HuH-7 (cell line): ENCODE data around the gene TBX2.
"Not testable (repeated sequence)": the region's sequence is repeated elsewhere in the genome, so short reads cannot be mapped to it uniquely, and the experiment has no call there.

Experiments used
- DNase-seq: peaks from one replicate; pipeline ENCODE4 v3.0.0; 2011; ENCODE audit warnings: low spot score

Gene TBX2

DNA sequence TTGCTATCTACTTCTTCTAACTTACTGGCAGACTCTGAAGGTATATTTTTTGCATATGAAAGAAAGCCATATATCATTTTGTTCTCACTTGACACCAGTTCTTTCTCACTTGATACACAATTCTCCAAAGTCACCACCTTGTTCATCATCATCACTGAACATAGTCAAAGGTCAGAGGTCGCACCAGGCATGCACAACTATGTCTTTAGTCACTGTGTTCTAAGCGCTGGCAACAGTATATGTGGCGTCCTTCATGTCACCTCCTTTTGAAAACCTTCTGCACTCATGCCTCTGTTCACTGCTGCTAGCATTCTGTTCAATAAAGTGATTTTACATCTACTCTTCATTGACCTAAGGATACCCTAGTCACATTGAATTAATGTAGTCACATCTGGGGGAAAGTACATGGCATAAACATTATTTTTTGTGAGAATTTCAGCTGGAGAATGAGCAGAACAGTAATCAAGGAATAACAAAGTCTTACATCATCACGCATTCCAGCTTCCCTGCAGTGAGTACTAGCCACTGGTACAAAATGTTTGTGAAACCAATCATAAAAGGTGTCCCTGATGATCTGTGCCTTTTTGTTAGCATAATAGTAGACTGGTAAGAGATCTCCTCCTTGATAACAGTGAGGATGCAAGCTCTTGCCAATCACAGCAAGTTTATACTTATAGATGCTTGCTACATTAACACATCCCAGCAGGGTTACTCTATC is 32.1 kb downstream of the TBX2 start:
- DNase-seq: no peak

DNA sequence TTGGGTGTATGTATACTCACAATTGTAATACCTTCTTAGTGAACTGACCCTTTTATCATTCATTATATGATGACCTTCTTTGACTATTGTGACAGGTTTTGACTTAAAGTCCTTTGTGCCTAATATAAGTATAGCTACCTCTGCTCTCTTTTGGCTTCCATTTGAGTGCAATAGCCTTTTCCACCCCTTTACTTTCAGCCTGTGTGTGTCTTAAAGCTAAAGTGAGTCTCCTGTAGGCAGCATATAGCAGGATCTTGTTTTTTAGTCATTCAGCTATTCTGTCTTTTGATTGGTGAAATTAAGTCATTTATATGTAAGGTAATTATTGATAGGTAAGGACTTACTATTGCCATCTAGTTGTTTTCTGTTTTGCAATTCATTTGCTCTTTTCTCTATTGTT is 36.6 kb downstream of the TBX2 start:
- DNase-seq: no peak

DNA sequence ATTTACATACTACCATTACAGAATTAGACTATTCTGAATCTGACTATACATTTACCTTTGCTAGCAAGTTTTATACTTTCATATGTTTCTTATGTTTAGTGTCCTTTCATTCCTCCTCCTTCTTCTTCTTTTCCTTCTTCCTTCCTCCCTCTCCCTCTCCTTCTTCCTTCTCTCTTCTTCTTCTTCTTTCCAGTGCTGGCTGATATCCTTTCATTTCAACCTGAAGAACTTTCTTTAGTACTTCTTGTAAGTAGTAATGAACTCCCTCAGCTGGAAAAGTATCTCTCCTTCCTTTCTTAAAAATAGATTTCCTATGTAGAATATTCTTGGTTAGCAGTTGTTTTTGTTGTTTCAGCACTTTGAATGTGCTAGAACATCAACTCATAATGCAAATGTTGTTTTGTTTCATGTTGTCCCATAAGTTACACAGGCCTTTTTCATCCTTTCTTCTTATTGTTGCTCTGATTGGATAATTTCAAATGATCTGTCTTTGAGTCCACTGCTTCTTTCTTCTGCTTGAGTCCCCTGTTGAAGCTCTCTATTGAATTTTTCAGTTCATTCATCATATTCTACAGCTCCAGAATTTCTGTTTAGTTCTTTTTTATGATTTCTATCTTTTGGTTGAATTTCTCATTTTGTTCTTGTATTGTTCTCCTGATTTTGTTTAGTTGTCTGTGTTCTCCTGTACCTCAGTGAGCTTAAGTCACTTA is 37.5 kb downstream of the TBX2 start:
- no peak for DNase-seq

DNA sequence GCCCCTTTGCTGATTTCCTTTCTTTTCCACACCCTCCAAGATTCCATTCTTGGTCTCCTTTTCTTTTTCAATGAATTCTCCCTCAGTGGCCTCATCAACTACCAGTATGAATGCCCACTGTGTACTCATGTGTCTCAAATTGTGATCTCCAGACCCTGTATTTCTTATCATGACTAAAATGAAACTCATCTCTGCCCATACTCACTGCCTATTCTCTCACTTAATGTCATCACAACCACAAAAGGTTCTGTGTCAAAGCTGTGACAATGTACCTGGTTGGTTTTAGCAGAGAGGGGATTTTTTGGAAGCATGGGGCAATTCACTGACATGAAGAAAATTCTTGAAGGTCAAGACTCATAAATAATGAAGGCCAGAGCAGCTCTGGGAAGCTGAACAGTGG is 41.1 kb downstream of the TBX2 start:
- no peak for DNase-seq

DNA sequence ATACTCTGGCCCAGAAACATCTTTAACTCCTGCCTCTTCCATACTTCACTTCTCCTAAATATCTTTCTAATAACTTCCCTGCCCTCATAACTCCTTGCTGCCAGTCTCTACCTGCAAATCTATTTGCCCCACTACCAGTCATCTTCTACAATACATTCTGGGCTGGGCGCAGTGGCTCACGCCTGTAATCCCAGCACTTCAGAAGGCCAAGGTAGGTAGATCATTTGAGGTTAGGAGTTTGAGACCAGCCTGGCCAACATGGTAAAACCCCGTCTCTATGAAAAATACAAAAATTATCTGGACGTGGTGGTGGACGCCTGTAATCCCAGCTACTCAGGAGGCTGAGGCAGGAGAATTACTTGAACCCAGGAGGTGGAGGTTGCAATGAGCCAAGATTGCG is 41.9 kb downstream of the TBX2 start:
- DNase-seq: not testable (repeated sequence)

DNA sequence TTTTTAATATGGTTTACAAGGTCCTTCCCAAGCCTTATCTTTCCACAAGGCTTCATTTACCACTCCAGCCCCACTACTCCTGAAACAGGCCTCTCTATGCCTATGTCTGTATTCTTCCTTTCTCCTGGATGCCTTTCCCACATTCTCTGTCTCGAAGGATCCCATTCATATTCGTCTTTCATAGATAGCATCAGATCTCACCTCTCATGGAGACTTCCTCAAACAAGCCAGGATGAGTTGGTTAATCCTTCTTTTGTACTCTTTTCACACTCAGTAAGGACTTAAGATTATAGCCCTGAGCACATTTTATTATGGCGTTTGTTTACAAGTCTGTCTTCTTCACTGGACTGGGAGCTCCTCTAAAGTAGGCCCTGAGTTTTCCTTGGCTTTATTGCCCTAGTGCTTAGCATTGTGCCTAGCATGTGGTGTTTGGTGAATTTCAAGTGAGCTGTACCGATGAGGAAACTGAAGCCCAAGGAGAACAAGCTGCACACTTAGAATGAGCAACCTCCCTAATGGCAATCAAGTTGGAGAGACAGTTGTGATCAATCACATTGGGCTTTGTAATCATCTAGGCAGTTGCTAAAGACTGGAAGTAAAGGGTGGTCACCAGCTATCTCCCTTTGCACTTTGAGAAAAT is 42.6 kb downstream of the TBX2 start:
- DNase-seq: no peak

DNA sequence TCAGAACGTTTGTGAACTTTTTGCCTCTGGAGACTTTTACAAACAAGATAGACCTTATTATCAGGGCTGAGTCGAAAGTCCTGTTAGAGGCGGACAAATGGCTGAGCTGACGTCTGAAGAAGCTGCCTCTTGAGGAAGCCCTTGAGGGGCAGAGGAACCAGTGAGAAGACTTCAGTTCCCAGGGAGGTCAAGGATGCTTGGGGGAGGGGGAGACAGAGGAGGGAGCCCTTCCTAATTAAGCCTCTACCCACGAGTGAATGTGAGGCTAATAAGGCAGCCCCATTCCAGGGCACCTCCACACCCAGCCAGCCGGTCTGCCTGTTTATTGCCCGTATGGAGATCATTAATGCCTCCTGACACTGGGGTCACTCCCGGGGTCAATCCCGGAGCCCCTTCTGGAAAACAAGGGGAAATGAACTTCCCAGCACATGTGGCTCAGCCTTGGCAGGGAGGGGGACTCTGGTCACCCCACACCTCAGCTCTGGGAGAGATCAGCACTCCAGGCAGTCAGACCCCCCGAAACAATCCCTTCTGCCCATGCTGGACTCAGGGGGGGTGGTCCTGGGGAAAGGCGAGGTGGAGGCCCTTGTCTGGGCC is 43.3 kb downstream of the TBX2 start:
- DNase-seq: no peak

DNA sequence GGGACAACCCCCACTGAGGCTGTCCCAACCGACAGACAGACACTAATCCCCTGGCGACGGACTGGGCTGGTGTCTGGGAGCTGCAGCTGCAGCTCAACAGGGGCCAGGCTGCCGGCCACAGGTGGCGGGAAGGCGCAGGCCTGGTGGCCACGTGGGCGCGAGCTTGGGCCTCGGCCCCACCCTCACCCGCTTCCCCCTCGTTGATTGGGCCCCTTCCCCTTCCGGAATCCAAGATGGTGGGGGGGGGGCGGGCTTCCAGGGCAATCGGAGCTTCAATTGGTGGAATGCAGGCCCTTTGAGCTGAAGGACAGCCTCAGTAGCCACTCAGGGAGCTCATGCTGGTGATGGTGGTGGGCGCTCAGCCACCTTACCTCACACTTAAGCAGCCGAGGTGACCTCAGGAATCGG is 43.8 kb downstream of the TBX2 start:
- no peak for DNase-seq

DNA sequence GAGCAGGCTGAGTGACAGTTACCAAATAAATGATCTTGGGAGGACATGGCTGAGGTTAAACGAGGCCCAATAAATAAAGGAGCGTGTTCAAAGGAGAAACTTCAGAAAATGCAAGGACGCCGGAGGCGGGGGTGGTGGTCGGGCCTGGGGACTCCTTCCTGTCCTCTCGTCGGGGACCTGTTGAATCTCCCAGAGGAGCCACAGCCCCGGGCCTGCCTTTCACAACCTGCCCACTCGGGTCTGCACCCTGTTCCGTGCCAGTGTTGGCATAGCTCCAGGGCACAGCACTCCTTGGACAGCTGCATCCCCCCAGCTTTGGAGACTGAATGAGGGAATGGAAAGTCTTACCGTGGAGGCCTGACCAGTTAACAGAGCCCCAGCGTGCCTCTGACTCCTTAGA is 44.4 kb downstream of the TBX2 start:
- DNase-seq: no peak

DNA sequence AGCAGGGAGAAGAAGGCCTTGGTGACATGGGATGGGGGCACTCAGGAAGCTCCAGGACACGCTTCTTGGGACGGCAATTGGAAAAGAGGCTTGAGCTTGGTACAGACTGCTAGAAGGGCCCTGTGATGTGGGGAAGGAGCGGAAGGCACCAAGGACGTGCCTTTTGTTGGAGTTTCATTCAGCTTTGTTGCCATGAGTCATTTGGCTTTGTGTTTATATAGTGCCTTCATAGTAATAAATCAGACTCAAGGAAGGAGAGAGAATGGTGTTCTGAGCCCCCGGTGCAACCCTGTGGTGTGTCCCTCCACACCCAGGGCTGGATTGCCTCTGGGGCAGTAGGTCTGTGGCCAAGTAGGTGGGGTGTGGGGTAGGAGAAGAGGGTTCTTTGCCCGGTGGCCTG is 45.2 kb downstream of the TBX2 start:
- DNase-seq: no peak

DNA sequence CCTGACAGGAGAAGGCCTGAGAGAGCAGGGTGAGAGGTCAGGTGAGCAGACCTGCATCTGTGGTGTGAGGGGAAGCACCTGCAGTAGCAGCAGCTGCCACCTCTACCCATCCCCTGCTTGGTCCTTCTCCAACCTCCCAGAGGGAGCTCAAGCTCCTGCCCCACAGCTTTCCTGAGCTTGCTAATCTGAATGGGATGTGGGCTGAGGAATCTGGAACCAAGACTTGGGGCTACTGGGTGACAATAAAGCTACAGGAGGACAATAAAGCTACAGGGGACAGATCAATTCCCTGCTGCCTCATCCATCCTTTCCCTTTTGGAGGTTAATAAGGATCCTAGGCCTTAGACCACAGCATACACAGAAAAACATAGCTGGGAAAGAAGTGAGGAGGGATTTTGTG is 47.7 kb downstream of the TBX2 start:
- no peak for DNase-seq

DNA sequence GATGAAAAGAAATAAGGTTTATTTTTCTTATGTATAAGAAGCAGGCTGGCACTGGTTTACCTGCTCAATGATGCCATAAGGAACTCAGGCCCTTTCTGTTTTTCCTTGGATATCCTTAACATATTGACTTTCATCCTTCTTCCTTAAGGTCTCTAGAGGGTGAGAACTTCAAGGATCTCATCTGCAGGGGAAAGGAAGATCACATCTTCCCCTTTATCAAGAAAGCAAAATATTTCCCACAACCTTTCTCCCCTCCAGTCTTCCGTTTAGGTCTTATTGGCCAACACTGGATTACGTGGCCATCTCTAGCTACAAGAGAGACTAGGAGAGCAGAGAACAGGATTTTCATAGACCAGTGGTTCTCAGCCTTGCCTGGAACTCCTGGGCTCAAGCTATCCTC is 48.4 kb downstream of the TBX2 start:
- no peak for DNase-seq

DNA sequence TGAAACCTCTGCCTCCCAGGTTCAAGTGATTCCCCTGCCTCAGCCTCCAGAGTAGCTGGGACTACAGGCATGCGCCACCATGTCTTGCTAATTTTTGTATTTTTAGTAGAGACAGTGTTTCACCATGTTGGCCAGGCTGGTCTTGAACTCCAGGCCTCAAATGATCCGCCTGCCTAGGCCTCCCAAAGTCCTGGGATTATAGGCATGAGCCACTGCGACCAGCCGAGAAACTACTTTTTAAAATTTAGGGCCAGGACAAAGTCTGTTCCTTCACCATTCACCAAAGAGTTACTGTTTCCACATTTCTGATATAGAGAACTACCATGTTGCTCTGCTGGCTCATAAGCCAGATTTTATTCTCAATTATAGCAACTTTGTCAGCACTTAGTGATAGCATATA is 49.5 kb downstream of the TBX2 start:
- not testable (repeated sequence) for DNase-seq

DNA sequence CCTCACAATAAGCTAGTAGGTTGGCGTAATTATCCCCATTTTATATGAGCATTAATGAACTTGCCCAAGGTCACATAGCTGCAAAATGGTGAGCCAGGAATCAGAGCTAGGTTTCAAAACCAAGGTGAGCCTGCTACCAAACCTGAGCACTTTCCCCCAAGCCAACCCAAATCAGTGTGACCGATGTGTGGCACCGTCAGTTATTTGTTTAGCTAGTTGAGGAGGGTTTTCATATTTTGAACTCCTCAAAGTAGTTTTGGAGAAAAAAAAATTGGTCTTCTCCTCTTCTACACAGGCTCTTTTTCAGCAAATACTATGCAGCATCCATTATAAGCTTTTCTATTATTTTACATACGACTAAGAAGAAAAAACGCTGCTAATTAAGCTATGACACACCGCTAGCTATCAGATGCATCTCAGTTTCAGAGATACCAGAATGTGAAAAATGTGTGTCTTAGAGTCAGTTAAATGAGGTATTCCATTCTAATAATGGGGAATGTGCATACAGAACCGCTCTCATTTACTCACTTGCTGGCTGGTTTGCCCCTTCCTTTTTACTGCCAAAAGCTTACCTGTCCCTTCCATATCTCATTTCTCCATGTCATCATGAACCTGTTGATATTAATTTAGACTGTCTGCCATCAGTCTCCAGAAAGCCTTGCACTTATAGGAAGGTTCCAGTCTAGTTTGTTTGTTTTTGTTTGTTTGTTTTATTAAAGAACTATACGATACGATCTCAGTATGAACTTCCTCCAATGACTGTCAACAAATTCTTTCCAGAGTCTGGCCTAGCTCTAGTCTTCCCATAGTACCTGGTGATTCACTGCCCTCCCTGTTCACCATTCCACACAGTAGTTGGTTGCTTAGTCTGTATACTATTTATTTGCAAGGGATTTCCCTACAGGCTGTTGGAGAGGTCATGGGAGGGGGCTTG is 50.3 kb downstream of the TBX2 start:
- DNase-seq: no peak

DNA sequence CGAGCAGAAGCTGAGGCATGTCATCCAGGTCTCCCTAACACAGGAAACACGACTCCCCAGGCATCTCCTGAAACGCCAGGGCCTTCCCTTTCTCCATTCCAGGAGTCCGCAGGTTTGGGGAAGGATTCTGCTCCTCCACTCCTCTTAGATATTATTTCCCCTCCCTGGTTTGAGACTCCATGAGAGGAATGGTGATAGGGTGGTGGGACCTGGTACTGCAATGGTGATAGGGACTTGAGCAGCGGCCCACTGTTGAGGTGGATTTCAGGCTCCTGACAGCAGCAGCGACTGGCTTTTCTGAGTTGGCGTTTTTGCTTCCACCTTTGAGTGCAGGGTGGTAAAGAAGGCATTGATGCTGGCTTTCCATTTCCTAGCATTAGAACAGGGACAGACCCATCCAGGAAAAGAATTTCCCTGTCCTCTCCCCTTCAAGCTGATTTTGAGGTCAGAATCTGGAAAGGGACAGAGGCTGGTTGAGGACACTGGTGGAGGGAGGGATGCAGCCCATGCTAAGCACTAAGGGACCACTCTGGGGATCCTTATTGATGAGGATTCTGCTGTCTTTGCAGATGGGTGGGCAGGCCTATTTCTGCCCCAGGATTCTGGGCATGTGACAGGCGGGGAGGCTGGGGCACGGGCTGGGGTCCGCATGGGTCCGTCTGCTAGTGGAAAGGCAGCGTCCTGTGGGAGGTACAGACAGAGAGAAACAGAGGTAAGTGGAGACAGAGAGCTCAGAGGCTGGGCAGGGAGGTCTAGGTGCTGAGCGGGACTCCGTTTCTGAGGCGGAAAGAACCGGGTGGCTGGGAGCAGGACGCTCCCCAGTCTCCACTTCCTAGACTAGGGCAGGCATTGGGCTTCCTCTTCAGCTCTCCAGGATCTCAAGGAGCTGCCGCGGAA is 51.2 kb downstream of the TBX2 start:
- peak; percentile 59 for DNase-seq

DNA sequence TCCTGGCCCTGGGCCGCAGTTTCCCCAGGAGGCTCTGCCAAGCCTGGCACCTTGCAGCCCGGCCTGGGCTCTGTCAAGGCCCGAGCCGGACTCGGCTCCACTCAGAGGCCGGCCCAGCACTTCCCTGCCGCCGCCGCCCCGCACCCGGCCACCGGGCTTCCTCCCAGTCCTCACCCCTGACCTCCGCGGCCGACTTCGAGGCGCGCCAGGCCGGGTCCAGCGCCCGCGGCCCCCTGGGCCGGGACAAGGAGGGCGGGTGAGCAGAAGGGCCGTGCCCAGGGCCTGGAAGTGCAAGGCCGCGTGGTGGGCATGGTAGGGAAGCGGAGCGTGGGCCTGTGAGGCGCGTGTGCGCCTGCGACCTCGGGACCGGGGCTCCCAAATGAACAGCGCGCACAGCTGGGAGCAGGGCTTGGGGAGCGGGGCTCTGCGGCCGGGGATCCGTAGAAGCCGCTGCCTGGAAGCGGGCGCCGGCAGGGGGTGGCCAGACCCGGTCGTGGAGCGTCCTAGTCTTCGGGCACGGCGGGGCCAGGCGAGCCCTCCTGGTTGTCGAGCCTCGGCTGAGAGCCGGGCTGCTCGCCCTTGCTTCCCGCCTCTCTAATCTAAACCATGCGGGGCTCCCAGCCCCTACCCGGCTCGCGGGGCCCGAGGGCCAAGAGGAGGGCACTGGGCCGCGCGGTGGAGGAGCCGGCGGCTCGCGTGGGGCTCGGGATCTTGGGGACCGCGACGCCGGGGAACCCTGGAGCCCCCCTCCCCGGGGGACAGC is 52.1 kb downstream of the TBX2 start:
- DNase-seq: peak; percentile 5

DNA sequence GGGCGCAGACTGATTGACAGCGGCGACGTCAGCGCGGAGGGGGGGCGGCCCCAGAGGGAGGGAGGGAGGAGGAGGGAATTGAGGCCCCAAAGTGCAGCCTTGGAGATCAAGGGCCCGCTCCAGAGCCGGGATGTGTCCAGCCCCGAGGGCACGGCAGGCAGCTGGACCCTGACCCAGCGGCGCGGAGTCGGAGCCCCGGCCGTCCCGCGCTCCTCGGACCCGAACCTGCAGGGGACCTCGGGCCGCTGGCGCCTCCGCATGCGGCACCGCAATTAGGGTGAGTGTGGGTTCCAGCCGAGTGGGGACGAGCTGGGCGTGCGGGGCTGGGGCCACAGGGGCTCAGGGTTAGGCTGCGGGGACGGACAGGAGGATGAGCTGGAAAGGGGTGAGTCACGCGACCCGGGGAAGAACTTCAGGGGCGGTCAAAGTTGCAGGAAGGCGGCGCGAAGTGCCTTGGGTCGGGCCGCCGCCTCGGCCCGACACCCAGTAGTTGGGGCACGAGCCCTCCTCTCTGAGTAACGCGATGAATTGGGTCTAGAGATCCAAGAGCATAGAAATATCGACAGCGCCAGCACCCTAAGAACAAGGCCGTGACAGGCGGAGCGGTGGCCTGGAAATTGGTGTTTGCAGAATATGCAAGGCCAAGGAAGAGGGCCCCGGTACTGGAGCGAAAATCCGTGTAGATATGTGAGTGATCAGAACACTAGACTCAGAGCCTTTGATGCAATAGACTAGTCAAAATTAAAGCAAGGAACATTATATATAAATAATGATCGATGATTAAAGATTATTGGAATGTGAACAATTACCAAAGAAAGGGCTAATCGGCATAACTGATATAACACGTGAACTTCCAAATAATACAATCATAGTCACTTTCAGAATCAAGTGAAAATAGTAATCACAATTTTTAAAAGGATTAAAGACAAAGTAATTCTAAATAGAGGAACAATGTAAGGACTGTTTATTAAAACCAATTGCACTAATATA is 53.0 kb downstream of the TBX2 start, which contains the start of gene TBX4:
Gene TBX4, plus strand, starts transcription at position 122 of the 990 bp plus-strand sequence. CDS start 4,069 bp downstream, outside the sequence.
- peak; percentile 13 for DNase-seq

DNA sequence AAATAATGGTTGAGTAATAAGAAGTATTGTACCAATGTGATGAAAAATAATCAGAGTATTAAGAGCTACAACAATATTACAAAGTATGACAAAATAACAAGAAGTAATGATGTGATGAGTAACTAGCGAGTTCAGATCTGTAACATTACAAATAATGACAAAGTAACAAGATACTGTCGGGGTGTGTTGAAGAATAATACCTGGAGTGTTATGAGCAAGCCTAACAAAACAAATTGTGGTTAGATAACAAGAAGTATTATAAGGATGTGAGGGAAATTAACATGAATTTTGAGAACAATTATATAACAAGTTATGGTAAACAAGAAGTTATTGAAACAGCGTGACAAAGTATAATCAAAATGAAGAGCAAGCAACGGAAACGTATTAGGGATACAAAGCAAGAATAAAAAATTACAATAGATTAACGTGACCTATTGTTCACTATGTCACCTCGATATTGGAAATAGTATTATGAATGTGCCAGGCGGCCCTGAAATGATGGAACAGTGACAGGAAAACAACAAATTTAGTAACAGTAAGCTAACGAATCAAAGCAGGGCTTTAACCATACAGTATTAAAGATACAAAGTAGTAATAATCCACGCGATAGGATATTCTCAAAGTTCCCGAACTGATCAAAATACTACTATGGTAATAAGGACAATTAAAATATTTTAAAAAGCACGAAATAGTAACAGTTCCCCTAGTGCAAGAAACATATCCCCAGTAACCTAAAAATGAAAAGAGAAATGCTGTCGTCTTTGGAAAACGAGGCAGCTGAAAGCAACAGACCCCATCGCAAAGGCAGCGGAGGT is 54.1 kb downstream of the TBX2 start:
- no peak for DNase-seq
